Mesothelial cell of epicardium (in vitro differentiated cells): Measurements from ENCODE around the gene MYMX. TPM values are rescaled to one million over a fixed set of nuclear protein-coding genes. Genes with fewer than 3 reads are reported as not detected.

Experiments used
- DNase-seq, 2 experiments: peaks; one replicate each; pipeline ENCODE4 v3.0.0; 2021; ENCODE audit warnings: low spot score in 2 of 2; ENCODE audit not compliant: unreplicated experiment in 2 of 2
- H3K27ac Mint-ChIP-seq: 2 replicates; pipeline ENCODE4 v1.8.0; 2021; ENCODE audit warnings: mixed read lengths
- H3K27me3 Mint-ChIP-seq: 2 replicates; pipeline ENCODE4 v1.8.0; 2021; ENCODE audit warnings: low read depth, mixed read lengths
- H3K36me3 Mint-ChIP-seq: 2 replicates; pipeline ENCODE4 v1.8.0; 2021; ENCODE audit warnings: mixed read lengths
- H3K4me1 Mint-ChIP-seq: 2 replicates; pipeline ENCODE4 v1.8.0; 2021; ENCODE audit warnings: mixed read lengths
- H3K4me3 Mint-ChIP-seq: 2 replicates; pipeline ENCODE4 v1.8.0; 2021; ENCODE audit warnings: mild to moderate bottlenecking, moderate library complexity, mixed read lengths
- H3K9me3 Mint-ChIP-seq: 2 replicates; pipeline ENCODE4 v1.8.0; 2021; ENCODE audit warnings: mixed read lengths
- CTCF ChIP-seq: fragments of 200-600 bp; sonication (generic); IDR thresholded peaks from one replicate; pipeline ENCODE4 v1.5.0; 2021; ENCODE audit warnings: antibody characterized with exemption; ENCODE audit not compliant: unreplicated experiment
- total RNA-seq: library from RNA; stranded (reverse); gene quantifications from 3 replicates; pipeline ENCODE4 v1.2.1, GENCODE V29; 2021

The MYMX gene
- total RNA-seq, 1 donor from 2014 or later = not detected

GRCh38 chr6:44203955-44204354 lies 12.8 kb upstream of the MYMX start:
- DNase-seq = no peak
- Mint-ChIP-seq H3K9me3 (no peaks in the 10 kb centered on the region), H3K27ac (no peak overlapping the region), H3K4me3 (no peak overlapping the region), H3K4me1 (peaks cover 35% of the 10 kb centered on the region), H3K27me3 (no peaks in the 10 kb centered on the region), H3K36me3 (no peaks in the 10 kb centered on the region)
- TF ChIP-seq CTCF = no peak

- Mint-ChIP-seq H3K36me3 (no peaks in the 10 kb centered on the region), H3K27me3 (no peaks in the 10 kb centered on the region), H3K27ac (peak overlapping the region; percentile 5), H3K4me1 (peaks cover 18% of the 10 kb centered on the region), H3K4me3 (no peak overlapping the region), H3K9me3 (no peaks in the 10 kb centered on the region)
- TF ChIP-seq CTCF = no peak
- DNase-seq = no peak
Measured at GRCh38 chr6:44207966-44208365, 8.8 kb upstream of the MYMX start.

- H3K4me1 Mint-ChIP-seq = peaks cover 7% of the 10 kb centered on the region
- DNase-seq = no peak
- TF ChIP-seq CTCF = no peak
- no peaks in the 10 kb centered on the region for H3K36me3 Mint-ChIP-seq
- H3K9me3 Mint-ChIP-seq = no peaks in the 10 kb centered on the region
- H3K4me3 Mint-ChIP-seq = no peak overlapping the region
- no peak overlapping the region for H3K27ac Mint-ChIP-seq
- peaks cover 4% of the 10 kb centered on the region for H3K27me3 Mint-ChIP-seq
Measured at GRCh38 chr6:44211284-44211683, 5.4 kb upstream of the MYMX start.

- no peak overlapping the region for H3K4me3 Mint-ChIP-seq
Measured at GRCh38 chr6:44214307-44214706, 2.4 kb upstream of the MYMX start.

DNA sequence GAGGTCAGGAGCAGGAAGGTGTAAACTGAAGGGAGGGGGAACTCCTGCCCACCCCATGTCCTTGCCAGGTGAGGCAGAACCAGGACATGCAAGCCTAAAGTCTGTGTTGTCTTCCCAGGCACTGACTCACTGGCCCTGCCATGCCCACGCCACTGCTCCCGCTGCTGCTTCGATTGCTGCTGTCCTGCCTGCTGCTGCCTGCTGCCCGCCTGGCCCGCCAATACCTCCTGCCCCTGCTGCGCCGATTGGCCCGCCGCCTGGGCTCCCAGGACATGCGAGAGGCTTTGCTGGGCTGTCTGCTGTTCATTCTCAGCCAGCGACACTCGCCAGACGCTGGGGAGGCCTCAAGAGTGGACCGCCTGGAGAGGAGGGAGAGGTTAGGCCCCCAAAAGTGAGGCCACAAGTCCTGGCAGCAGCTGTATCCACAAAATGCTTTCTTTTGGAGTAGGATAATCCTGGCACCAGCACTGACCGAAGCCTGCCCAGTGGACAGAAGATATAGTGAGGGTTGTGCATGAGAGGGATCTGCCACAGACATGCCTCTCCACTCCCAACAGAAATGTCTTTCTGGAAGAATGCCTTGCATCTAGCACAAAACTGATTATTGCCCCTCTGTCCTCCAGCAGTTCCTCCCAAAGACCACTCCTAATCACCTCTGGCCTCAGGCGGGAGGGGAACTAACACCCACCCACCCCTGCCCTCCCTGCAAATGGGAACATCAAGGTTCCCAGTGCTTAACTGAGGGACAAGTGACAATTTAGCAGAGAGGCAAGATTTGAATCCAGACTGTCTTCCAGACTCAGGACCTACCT lies 812 bp downstream of the MYMX start:
- no peak for TF ChIP-seq CTCF
- Mint-ChIP-seq H3K9me3 (no peaks in the 10 kb centered on the region), H3K27me3 (peaks cover 15% of the 10 kb centered on the region), H3K36me3 (no peaks in the 10 kb centered on the region), H3K27ac (no peak overlapping the region), H3K4me3 (no peak overlapping the region), H3K4me1 (peaks cover 20% of the 10 kb centered on the region)
- DNase-seq = no peak

More at GRCh38 chr6:44214307-44214706, 2.4 kb upstream of the MYMX start:
- Mint-ChIP-seq H3K36me3 (no peaks in the 10 kb centered on the region), H3K27ac (no peak overlapping the region), H3K9me3 (no peaks in the 10 kb centered on the region), H3K4me1 (peaks cover 13% of the 10 kb centered on the region), H3K27me3 (peaks cover 15% of the 10 kb centered on the region)
- no peak for TF ChIP-seq CTCF
- DNase-seq = no peak
